GM12878 (cell line): ENCODE data around the gene AEBP2.

ENCODE experiments used
- ATF3 ChIP-seq: IDR thresholded peaks from 2 replicates; pipeline ENCODE4 v1.6.1; 2011; ENCODE audit warnings: low read depth, mild to moderate bottlenecking, low read length, moderate library complexity, borderline replicate concordance; ENCODE audit errors: extremely low read depth
- BRCA1 ChIP-seq: IDR thresholded peaks from 2 replicates; pipeline ENCODE4 v1.6.1; 2011; ENCODE audit warnings: low read depth, low read length, improper control_type of control experiment
- CTCF ChIP-seq, 3 experiments: IDR thresholded peaks in 2 of 3; conservative IDR thresholded peaks in 1 of 3; 2 replicates each; pipeline ENCODE4 v1.5.1; 2011; ENCODE audit warnings: low read depth in 3 of 3, low read length in 3 of 3, mild to moderate bottlenecking in 3 of 3, control low read depth in 2 of 3, moderate library complexity in 2 of 3, inconsistent platforms in 1 of 3, mixed read lengths in 1 of 3; ENCODE audit not compliant: control insufficient read depth in 2 of 3, insufficient read depth in 1 of 3; ENCODE audit errors: extremely low read depth in 1 of 3
- EP300 ChIP-seq, 2 experiments: fragments of 150-350 bp in 1 of 2; IDR thresholded peaks; 2 replicates each; pipeline ENCODE4 v1.6.1; 2011 to 2012; ENCODE audit warnings: low read depth in 2 of 2, low read length in 2 of 2, borderline replicate concordance in 1 of 2, improper control_type of control experiment in 1 of 2, inconsistent platforms in 1 of 2; ENCODE audit not compliant: control insufficient read depth in 1 of 2
- ESRRA ChIP-seq: IDR thresholded peaks from 2 replicates; pipeline ENCODE4 v1.6.1; 2012; ENCODE audit warnings: mild to moderate bottlenecking, low read length, improper control_type of control experiment
- KLF5 ChIP-seq: fragments of 450-650 bp; IDR thresholded peaks from 2 replicates; pipeline ENCODE4 v1.6.1; 2014; ENCODE audit warnings: mild to moderate bottlenecking; ENCODE audit not compliant: partially characterized antibody
- NFIC ChIP-seq: IDR thresholded peaks from 2 replicates; pipeline ENCODE4 v1.6.1; 2012; ENCODE audit warnings: low read depth, mild to moderate bottlenecking, inconsistent platforms, low read length, moderate library complexity
- PAX8 ChIP-seq: fragments of 450-650 bp; IDR thresholded peaks from 2 replicates; pipeline ENCODE4 v1.6.1; 2017; ENCODE audit warnings: mild to moderate bottlenecking, moderate library complexity
- POLR2A ChIP-seq: IDR thresholded peaks from 2 replicates; pipeline ENCODE4 v1.6.1; 2011; ENCODE audit warnings: low read depth, mild to moderate bottlenecking, low read length
- POU2F2 ChIP-seq: IDR thresholded peaks from 3 replicates; pipeline ENCODE4 v1.6.1; 2011; ENCODE audit warnings: low read depth, mild to moderate bottlenecking, low read length, borderline replicate concordance
- RFX5 ChIP-seq: IDR thresholded peaks from 2 replicates; pipeline ENCODE4 v1.6.1; 2011; ENCODE audit warnings: low read depth, low read length, improper control_type of control experiment
- ZBTB4 ChIP-seq: fragments of 450-650 bp; formaldehyde crosslinking; IDR thresholded peaks from 2 replicates; pipeline ENCODE4 v1.4.0; 2022; ENCODE audit warnings: mild to moderate bottlenecking, moderate library complexity
- ZZZ3 ChIP-seq: IDR thresholded peaks from 2 replicates; pipeline ENCODE4 v1.6.1; 2011; ENCODE audit warnings: low read depth; ENCODE audit not compliant: control insufficient read depth, insufficient read length

GRCh38 chr12:19440019-19440858 is 947 bp downstream of the AEBP2 start:
- TF ChIP-seq PAX8 (no peak), RFX5 (no peak), EP300 (IDR thresholded peaks at IDR 0.05; ENCODE audit: borderline replicate concordance in 1 of 2, control insufficient read depth in 1 of 2, low read depth in 2 of 2, low read length in 2 of 2) (no peak), BRCA1 (no peak), CTCF (IDR thresholded peaks at IDR 0.05 in 2 of 3, conservative IDR thresholded peaks at IDR 0.05 in 1 of 3; ENCODE audit: control insufficient read depth in 2 of 3, extremely low read depth in 1 of 3, insufficient read depth in 1 of 3, low read depth in 3 of 3, low read length in 3 of 3) (no peak), NFIC (no peak; the same call in 1 of the 2 replicates), POLR2A (peak; percentile 2; the same call in 1 of the 2 replicates), ZBTB4 (CRISPR knock-in tag) (no peak), ATF3 (no peak), ESRRA (no peak), POU2F2 (0 out of 3 replicates have a peak, but pooled peaks have one; percentile 15), ZZZ3 (no peak), KLF5 (no peak)
